Activated effector memory CD4-positive, alpha-beta T cell treated with Interleukin-2 at 50 U/mL for 16 hours (primary cell): ENCODE results near the gene POLD4.
"Not testable (repeated sequence)": the region's sequence is repeated elsewhere in the genome, so short reads cannot be mapped to it uniquely, and the experiment has no call there.

ENCODE experiments used
- DNase-seq: peaks from one replicate; pipeline ENCODE4 v3.0.0-alpha.2; 2020

POLD4 gene

DNA sequence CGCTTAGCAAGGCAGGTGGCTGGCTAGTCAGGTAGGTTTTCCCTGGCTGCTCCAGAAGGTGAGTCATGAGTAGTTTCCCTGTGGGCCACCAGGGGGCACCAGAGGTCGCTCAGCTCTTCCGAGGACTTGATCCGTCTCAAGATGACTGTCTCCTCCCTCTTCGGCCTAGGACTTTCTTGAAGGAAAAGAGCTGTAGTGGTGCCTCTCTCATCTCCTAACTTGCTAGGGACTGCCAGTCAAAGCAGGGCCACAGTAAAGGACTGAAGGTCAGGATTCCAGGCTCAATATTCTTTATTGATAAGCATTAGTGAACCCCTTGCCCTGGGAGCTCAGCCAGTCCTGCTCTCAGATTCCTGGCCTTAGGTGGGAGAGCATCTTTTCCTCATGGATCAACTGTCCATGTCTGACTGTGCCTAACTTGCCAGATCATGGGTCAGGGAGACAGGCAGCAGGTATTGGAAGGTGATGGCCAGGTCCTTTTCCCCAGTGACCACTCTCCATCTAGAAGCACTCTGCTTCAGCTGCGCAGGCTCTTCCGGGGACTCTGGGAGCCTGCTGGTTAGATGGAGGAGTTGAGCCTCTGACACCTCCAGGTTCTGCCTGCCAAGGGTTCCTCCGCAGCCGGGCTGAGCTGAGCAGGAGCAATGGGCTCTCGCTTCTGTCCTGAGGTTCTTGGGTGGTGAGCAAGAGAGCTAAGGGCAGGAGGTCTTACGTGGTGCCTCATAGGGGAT is 1.9 kb downstream of the POLD4 start:
- peak; percentile 47 for DNase-seq

DNA sequence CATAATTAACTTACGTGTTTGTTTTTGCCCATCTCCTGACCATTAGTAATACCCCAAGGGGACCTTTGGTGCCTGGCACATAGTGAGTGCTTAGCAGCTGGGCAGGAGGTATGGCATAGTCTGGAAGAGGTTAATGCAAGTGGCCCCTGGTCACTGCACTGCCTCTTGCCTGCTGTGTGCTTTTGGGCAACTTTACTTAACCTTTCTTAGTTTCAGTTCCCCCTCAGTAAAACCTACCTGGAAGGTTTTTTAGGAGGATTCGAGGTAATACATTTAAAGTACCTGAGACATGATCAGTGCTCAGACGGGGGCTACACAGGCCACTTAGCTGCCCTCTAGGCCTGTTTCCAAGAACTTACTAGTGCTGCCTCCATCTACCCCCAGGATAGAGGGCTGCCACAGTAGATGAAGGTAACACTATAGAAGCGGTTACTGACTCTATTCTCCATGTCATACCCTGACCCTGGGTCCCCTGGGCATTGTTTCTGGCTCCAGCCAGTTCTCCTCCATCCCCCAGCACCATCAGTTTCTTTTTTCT is 3.3 kb downstream of the POLD4 start:
- DNase-seq, result no peak

DNA sequence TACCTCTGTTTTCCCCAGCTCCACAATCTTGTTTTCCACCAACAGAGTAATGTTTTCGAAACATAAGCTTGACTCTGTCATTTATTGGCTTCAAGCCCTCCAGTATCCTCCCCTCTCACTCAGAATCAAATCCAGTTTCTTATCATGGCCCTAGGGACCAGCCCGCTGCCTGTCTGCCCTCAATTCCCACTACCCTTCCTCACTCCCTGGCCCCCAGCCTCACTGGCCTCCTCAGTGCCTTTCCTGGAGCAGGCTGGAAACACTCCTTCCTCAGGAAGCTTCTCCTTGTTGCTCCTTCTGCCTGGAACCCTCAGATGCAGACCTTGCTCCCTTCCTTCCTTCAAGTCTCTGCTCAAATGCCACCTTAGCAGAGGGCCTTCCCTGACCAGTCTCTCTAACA is 3.9 kb downstream of the POLD4 start:
- no peak for DNase-seq

DNA sequence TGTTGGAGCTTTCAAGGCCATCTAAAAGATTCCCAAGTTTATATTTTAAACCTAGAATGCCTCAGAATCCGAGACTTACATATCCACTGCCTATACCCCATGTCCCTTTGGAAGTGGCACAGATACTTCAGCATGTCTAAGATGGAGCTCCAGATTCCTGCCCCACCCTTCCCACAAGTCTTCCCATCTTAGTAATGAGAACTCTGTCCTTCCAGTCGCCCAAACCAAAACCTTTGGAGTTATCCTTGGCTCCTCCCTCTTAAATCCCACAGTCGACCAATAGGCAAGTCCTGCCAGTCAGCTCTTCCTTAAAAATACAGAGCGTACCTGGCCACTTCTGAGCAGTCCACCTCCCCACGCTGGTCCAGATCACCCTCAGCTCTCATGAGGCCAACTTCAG is 4.3 kb downstream of the POLD4 start:
- DNase-seq, result no peak

DNA sequence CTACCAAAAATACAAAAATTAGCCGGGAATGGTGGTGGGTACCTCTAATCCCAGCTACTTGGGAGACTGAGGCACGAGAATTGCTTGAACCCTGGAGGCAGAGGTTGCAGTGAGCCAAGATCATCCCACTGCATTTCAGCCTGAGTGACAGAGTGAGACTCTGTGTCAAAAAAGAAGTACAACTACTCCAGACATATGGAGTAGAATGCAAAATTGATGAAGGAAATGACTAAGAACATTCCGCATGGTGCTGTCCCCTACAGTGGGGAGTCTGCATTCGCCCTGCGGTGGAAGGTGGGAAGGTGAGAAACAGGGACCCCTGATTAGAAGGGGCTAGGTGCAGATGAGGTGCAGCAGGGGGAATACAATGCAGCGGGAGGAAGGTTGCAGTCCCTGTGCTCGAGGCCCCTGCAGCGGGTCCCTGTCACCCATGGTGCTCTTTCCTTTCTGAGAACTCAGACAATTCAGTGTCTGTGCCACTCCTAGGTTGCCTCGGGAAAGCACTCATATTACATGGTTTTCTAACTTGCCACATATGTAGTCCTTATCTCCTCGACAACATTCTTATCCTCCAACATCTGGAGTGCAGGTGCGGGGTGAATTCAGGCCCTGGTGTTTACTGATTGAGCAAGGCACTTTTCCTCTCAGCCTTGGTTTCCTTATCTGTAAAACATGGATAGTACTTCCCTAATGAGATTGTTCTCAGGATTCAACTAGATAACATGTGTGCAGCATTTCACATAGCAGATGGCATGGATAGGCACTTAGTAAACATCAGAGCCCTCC is 5.2 kb downstream of the POLD4 start:
- DNase-seq, result no peak

DNA sequence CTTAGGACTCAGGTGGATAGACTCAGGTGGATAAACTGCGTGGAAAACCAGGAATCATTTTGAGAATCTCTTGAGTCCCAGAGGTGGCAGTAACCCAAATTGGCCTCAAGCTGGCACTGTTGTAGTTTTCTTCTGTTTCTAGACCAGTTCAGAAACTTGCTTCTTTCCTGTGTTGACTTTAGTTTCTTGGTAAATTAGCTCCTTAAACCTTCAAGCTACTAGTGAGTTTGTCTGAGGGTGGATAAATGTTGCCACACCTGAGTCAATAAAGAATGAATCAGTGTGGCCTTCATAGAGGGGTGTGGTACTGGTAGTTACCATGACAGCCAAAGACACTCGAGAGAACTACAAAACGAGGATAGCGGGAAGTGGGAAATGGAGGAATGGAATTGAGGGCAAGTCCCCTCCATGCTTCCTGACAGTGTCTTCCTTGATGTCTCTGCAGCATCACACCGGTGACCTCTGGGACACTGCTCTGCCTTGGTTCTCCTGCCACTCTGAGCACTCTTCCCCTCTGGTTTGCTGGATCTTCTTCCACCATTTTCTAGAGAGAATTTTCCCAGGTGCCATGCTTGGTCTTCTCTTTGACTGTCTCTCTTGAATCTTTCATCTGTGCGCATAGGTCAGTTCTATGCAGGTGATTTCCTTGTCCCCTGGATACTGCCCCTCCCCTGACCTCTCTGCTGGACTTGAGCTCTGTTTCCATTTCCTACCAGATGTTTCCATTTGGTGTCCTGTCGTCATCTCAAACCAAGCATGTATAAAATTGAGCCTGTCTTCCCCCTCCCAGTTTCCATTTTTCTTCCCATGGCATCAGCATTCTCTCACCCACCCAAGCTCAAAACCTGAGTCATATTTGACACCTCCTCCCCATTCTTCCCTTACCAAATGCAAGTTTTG is 7.2 kb downstream of the POLD4 start:
- no peak for DNase-seq

DNA sequence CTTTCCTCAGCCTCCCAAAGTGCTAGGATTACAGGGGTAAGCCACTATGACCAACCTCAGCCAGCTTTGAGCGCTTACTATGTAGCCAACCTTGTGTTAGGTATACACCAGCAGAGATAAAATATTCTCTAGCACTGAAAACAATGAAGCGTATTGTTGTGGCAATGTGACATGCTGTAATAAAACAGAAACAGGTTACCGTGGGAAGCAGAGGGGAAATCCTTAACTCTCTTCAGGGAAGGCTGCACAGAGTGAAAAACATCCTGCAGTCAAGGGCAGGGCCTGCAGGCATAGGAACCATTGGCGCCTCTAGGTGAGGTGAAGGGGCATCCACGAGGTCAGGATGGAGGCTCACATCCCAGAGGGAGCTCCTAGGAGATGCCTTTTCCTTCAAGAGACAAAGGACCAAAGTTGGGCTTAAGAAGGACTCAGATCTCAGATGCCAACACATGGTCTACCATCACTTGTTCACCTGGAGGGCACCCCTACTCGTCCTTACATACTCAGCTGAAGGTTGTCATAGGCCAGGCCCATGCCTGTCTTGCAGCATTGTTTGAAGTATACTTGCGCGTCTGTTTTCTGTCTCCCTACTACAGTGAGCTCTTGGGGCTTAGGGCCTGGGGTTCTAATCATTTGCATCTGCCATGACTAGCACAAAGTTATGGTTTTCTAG is 8.0 kb downstream of the POLD4 start:
- DNase-seq, result no peak

DNA sequence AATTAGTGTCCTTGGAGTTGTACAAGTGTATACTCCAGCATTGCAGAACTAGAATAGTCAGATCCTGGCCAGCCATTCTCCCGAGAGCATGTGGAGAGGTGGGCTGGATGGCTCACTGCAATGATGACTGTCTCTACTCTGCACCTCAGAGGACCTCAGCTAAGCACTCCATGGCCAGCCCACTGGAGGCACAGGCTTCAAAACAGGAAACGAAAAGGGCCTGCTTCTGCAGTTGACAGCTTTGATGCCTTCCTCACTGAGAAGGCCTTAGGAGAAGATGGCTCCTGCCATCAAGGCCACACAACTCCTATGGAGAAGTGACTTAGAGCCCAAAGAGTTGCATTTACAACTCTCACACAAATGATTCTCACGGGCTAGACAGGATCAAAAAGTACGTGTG is 9.1 kb downstream of the POLD4 start:
- DNase-seq, result no peak

DNA sequence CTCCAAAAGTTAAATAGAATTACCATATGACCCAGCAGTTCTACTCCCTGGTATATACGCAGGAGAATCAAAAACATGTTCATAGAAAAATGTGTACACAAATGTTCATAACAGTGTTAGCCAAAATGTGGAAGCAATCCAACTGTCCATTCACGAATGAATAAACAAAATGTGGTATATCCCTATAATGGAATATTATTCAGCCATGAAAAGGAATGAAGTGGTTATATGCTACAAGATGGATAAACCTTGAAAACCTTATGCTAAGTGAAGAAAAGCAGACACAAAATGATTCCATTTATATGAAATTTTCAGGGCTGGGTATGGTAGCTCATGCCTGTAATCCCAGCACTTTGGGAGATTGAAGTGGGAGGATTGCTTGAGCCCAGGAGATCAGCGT is 16.1 kb downstream of the POLD4 start:
- DNase-seq, result no peak

DNA sequence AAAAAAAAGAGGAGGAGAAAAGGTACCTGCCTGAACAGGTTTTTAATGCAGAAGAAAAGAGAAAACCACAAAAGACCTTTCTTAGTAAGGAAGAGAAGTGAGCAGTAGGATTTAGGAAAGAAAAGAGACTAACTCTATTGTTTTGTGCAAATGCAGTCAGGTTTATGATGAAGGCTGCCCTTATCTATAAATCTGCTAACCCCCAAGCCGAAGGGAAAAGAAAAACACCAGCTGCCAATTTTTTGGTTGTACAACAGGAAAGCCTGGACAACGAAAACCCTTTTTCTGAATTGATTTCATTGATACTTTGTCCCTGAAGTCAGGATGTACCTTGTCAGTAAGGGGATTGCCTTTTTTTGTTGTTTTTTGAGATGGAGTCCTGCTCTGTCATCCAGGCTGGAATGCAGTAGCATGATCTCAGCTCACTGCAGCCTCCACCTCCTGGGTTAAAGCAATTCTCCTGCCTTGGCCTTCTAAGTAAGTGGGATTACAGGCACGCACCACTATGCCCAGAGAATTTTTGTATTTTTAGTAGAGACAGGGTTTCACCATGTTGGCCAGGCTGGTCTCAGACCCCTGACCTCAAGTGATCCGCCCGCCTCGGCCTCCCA is 21.2 kb downstream of the POLD4 start:
- DNase-seq, result no peak

DNA sequence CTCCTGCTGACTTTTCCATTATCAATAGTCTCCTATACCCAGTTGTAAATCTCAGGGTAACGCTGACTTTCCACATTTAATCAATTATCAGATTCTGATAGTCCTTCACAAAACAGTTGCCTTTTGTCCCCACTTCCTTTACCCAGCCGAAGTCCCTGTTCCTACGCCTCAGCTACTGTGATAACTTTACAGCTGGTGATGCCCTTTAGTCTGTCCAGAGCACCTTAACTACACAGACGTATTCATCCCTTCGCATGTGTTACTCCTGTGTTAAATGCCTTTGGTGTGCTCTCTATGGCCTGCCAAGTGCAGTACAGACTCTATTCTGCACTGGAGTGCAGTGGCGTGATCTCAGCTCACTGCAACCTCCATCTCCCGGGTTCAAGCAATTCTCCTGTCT is 29.8 kb downstream of the POLD4 start:
- DNase-seq, result no peak

DNA sequence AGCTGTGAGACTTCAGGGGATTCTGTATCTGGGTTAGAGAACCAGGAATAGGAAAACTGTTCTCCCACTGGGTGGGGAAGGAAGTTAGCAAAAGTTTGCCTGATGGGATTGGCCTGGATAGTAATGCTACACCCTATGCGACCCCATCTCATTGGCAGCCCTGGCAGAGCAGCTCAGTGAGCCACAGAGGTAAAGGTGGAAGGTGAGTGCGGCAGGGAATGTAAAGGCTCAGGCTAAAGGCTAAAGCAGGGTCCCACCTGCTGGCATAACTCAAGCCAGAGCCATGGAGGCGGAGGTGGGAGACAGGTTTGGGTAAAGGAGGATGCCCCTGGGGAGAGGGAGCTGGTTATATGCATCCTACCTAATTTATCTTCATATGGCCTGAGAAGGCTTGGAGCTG is 31.3 kb downstream of the POLD4 start:
- no peak for DNase-seq

DNA sequence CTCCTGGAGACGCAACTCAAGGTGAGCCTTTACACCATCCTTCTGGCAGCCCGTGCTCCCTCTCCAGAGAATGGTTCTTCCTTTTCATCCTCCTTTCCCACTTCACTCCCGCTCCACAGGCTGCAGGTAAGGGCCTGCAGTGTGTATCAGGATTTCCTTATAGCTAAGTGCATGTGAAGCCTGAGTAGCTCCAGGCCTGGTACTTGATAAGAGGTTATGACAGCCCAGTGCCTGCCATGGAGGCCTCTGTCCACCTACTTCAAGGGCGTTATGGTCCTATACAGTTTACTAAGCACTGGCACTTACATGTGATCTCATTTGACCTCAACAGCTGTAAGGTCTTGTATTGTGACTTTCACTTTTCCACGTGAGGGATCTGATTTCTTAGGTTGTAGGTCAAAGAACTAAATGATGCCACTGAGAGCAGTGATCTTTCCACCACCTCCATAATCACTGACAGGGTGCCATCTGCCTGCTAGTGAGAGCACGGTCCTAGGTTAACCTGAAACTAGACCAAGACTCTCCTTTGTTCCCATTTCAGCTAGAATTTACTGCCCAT is 32.0 kb downstream of the POLD4 start:
- no peak for DNase-seq

DNA sequence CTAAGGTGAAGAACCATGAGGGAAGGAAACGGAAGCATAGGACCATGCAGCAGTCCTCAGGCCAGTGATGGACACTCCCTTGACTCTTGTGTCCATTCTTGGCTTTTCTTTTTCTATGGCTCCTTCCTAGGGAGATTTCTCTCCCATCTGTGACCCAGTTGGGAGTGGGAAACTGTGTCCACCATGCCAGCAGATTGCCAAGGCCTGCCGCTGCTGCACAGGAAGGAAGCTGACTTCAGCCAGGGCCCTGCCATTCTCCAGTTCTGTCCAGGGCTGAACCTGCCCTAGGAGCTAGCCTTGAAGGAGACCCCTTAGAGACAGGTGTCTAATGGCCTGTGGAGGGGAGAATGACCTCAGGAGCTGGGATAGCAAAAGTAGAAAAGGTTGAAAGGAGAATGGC is 32.7 kb downstream of the POLD4 start:
- DNase-seq, result no peak

DNA sequence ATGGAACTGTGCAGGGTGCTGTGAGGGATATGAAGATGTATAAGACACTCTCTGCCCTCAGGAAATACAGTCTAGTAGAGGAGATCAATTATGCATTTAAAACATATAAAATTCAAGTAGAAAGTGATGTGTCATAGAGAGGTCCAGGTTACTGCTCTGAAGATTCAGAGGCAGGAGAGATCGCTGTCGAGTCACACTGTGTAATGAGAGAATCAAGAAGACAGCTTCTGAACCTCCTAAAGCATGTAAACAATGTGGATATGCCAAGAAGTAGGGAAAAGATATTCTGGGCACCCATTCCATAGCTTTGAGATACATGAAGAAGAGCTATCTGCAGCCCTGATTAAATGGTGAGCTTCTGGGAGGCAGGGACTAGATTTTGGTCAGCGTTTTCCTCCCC is 33.3 kb downstream of the POLD4 start:
- DNase-seq, result no peak

DNA sequence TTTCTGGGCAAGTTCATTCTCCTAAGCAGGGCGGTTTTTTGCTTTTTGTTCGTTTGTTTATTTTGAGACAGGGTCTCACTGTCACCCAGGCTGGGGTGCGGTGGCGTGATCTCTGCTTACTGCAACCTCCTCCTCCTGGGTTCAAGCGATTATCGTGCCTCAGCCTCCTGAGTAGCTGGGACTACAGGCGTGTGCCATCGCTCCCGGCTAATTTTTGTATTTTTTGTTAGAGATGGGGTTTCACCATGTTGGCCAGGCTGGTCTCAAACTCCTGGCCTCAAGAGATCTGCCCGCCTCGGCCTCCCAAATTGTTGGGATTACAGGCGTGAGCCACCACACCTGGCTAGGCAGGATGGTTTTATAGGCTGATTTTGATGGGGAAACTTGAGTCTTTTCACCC is 34.5 kb downstream of the POLD4 start:
- DNase-seq, result not testable (repeated sequence)

DNA sequence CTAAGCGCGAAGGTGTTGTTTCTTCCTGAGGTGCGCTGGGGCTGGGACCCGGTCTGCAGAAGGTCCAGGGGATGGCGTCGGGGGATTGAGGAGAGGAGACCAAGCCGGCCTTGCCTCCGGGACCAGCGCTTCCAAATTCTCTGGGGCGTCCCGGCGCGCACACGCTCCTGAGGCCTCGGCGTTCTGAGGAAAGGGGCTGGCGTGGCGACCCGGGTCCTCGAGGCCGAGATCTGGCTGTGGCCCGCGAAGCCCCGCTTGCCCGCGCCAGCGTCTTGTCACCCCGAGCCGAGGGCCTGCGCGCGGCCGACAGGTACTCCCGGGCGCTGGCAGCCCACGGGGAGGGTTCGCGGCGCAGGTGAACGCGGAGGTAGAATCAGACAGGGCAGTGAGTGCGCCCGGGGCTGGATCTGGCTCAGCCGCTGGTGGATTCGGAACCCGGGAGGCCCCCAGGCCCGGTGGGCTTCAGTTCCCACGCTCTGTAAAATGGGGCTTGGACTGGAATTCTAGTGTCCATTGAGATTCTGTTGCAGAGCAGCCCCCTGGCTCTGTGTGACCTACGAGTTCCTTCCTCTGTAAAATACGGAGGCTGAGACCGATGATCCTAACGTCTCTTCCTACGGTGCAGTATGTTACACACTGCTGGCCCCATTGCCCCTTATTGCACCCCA is 35.3 kb downstream of the POLD4 start:
- DNase-seq, result no peak

DNA sequence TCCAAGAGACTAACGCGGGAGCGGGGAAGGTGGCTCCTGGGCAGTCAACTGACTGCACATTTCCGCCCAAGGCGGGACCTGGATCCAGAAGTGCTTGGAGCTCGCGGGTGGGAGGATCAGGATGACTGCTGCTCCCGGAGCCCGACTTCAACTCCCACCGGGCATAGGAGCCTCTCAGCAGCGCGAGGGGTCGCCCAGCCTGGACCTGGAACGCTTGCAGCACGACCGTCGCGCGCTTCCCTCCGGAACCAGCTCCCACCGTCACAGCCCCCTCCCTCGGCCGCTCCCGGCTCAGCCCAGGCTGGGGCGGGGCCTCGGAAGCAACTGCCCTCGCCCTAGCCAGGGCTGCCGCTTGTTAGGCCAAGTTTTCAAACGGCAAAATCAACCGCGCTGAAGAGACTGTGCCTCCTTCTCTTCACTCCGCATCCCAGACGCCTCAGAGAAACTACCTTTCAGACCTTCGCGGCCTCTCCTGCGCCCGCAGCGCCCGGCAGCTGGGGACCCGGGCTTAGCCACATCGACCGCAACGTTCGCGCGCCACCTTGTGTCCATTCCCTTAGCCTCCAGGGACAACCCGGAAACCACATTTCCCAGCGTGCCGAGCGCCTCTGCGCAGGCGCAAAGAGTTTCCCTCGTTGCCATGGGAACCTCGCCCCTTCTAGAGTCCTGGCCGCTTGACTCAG is 36.0 kb downstream of the POLD4 start:
- DNase-seq, result peak; percentile 97

DNA sequence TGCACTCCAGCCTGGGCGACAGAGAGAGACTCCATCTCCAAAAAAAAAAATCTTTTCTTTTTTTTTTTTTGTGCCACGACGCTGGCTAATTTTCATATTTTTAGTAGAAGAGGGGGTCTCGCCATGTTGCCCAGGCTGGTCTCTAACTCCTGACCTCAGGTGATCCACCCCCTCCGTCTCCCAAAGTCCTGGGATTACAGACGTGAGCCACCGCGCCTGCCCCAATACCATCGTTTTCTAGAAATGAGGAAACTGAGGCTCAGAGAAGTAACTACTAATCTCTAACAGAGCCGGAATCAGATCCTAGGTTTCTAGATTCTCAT is 36.5 kb downstream of the POLD4 start:
- DNase-seq, result no peak

DNA sequence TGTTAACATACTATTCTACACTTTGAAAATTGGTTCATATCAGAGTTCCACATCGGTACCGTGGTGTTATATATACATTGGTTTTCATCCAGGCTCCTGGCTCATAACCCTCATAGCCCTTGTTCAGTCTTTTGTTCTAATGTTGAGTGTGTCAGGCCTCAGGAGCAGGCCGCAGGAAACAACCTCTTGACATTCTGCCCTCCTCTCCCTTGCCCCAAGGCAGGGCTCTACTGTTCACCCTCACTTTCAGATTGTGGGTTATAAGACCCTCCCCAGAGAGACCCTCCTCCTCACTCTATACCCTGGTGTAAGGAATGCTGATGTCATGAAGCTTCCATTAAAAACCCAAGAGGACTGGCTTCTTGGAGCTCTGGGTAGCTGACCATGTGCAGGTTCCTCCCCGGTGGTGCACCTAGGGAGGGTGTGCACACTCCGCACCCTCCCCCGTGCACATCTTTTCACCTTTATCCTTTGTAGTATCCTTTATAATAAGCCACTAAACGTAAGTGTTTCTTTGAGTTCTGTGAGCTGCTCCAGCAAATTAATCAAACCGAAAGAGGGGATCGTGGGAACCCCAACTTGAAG is 37.9 kb downstream of the POLD4 start:
- no peak for DNase-seq

DNA sequence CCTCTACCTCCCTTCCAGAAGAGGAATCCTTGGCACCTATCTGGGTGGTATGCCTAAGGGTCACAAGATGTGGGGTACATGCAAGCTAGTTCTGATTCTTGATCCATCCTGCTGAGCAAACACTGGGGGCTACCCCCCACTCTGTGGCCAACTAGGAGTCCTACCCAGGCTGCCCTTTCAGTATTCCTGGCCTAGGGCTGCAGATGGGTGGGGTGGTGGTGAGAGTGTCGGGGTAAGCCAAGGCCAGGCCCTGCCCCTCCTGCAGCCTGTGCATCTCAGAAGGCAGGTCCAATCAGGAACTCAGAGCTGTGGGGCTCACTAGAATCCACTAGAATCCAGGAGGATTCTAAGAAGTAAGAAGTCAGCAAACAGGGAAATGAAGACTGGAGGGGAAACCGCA is 39.1 kb downstream of the POLD4 start:
- no peak for DNase-seq
